ENCODE measurements around the gene ZFP3. TPM values are rescaled to one million over a fixed set of nuclear protein-coding genes. Genes with fewer than 3 reads are reported as not detected.
"Not testable (repeated sequence)": the region's sequence is repeated elsewhere in the genome, so short reads cannot be mapped to it uniquely, and the experiment has no call there.

The ZFP3 gene
- 4.3 and 4.5 TPM in 2 replicates for total RNA-seq

DNA sequence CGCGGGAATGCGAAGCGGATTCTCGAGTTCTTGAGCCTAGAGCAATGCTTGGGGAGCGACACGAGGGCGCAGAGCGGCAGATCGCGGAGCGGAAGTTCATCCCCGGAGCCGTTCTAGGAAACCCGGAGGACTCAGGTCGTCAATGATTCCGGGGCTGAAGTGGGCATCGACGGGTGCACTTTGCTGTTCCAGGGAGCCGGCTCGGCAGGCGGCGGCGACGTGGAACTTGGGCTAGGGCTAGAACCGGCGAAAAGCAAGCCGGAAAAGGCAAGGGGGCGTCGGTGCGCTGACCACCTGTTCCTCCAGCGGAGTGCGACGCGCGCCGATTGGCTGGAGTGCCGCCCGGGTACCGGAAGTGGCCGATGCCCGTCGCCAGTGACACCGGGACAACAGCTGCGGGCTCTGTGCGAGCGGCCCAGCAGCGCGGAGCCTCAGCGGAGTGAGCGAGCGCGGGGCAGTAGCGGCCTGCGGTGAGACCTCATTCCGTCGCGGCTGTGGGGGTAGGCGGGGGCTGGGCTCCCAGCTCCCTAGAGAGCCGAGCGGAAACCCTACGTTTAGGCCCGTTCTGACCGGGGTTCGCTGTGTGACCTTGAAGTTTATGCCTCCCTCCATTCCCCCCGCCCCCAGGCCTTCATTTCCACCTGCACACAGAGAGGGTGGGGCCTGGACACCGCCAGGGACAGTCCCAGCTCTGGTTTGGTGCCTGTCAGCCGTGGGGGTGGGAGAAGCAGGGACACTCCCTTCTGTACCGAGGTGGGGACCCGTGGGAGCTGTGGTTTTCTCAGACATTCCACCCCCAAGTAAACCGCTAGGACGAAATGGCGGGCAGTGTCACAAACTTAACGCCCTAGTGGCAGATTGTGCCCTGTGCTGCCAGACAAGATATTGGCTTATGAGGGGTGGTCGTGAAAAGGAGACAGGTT, at the start of gene ZFP3:
ZFP3 (plus strand) TSS at position 362 of the 923 bp plus-strand sequence. CDS start 13,038 bp downstream, outside the sequence.
- intact Hi-C loops (cut with micrococcal nuclease), result loop anchor here (1.0 kb wide), 3 partner anchors 34 to 114 kb away; no protein-coding TSS in a partner anchor

DNA sequence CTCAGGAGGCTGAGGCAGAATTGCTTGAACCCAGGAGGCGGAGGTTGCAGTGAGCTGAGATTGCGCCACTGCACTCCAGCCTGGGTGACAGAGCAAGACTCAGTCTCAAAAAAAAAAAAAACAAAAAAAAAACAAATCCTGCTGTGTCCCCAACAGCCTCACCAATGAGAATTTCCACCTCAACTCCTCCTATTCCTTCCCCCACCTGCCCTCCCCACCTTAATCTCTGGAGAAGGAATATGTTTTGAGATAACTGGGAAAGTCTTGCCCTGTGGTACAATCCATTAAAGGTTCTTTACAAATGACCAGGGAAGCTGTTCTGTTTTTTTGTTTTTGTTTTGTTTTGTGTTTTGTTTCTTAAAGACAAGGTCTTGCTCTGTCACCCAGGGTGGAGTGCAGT, 48.1 kb upstream of the ZFP3 start:
- intact Hi-C loops (cut with micrococcal nuclease), result loop anchor here (1.0 kb wide), 1 partner anchor 81 kb away; the partner anchor contains the start of gene ZNF232

DNA sequence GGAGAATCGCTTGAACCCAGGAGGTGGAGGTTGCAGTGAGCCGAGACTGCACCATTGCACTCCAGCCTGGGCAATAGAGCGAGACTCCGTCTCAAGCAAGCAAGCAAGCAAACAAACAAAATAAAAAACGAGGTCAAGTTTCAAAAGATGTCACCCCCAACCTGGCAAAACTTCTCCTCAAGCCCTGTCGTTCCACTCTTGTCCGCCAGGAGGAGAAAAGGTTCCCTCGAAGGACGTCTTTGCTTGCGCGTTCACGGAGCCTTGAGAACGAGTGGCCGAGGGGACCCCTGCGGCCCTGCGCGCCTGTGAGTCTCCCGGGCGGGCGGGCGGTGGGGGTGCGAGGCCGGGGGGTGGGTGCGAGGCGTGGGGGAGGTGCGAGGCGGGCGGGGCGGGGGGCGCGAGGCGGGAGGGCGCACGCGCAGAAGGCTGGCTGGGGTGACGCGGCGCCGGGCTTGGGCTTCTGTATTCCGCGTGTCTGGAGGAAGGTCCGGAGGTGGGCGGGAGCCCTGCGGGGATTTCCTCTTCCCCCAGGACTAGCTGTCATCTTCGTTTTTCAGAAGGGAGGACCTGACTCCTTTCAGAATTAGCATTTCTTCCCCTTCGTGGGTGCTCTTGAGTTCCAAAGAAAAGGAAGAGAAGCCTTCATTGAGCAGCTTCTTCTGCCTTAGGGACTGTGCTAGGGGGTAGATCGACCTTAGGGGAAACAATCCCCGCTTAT, 46.7 kb upstream of the ZFP3 start:
- intact Hi-C loops (cut with micrococcal nuclease), result loop anchor here (1.0 kb wide), 8 partner anchors 11 to 84 kb away; partner anchors contain the start of genes SPAG7 and ZFP3

DNA sequence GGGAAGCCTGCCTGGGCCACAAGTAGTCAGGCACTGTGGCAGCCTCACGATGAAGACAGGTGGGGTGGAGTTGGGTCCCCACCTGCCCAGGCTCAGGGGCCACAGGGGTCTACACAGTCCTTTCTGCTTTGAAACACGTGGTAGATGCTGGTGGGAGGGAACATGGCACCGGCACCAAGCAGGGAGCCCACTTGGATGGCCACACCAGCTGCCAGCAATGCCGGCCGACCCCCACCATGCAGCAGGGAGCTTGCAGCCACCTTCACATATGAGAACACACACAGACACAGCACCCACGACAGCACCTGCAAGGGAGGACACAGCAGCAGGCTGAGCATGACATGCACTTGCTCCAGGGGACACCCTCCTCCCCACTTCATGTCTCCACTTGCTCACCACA, 45.4 kb upstream of the ZFP3 start:
- intact Hi-C loops (cut with micrococcal nuclease), result no loop called here

DNA sequence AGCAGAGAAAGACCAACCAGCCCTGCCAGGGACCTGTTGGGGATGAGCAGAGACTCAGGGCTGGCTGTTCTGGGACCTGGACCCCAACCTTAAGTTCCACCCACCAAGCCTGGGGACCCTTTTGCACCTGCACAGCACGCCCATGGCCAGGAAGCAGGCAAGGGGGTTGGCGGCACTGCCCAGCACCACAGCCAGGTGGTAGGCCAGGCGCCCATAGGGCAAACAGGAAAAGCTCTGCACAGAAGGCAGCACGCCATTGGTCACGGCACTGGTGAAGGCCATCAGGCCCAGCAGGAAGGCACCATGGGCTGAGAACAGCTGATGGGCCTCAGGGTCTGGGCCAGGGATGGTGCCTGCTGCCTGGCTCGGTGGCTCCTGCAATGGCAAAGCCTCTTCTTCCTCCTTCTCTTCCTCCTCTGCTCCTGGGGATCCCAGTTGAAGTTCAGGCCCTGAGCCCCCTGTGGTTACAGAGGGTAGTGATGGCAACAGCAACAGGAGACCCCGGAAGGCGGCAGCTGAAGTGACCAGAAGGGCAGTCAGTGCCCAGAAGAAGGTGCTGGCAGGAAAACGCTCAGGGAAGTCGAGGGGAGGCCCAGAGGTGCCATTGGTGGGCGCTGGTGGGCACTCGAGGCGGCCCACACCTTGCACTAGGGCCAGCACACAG, 44.8 kb upstream of the ZFP3 start:
- intact Hi-C loops (cut with micrococcal nuclease), result no loop called here

DNA sequence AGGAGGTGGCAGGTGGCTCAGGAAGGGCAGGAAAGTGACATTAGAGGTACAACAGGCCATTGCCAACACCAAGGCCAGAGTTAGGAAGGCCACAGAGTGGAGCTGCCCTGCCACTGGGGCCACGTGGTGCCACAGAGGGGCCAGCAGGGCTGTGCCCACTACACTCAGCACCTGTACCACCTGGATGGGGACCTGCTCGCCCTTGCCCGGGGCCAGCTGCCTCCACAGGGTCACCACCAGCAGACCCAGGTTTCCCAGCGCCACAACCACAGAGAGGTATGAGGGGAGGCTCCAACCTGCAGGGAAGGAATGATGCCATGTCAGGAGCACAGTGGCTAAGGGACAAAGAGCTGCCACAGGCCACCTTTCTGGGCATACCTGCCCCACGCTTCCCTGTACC, 44.2 kb upstream of the ZFP3 start:
- intact Hi-C loops (cut with micrococcal nuclease), result no loop called here

DNA sequence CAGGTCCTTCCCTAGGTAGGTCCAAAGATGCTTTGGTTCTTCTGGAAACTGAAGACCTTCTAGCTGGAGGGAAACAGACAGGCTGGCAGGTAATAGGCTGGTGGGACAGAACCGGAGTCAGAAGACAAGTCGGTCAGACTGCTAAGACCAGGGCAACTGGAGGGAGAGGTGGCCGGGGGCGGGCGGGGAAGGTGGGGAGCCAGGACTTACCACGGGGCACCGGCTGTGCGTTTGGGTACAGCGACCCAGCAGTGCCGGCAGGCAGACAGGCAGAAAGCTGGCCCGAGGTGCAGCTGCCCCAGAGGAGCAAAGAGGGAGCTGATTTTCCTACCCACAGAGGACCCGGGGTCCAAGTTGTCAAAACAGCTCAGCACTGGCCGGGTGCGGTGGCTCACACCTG, 43.6 kb upstream of the ZFP3 start:
- intact Hi-C loops (cut with micrococcal nuclease), result no loop called here

DNA sequence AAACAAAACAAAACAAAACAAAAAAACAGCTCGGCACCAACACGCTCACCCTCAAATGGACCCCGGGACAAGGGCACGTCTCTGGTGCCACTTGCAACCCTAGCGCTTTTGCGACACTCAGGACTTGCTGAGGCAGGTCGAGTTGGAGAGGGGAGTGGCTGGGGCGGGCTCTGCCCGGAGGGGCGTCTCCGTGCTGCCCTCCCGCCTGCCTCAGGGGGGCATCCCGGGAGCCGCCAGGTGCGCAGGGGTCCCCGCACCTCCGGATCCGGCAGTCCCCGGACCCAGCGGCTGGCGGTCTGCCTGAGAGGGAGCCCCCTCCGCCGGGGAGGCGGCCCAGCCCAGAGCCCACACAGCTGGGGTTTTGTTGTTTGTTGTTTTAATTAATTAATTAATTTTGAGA, 43.0 kb upstream of the ZFP3 start, which contains the start of gene SLC52A1:
SLC52A1 (minus strand) TSS at position 112 of the 400 bp plus-strand sequence. CDS start 820 bp downstream, outside the sequence.
- intact Hi-C loops (cut with micrococcal nuclease), result no loop called here

DNA sequence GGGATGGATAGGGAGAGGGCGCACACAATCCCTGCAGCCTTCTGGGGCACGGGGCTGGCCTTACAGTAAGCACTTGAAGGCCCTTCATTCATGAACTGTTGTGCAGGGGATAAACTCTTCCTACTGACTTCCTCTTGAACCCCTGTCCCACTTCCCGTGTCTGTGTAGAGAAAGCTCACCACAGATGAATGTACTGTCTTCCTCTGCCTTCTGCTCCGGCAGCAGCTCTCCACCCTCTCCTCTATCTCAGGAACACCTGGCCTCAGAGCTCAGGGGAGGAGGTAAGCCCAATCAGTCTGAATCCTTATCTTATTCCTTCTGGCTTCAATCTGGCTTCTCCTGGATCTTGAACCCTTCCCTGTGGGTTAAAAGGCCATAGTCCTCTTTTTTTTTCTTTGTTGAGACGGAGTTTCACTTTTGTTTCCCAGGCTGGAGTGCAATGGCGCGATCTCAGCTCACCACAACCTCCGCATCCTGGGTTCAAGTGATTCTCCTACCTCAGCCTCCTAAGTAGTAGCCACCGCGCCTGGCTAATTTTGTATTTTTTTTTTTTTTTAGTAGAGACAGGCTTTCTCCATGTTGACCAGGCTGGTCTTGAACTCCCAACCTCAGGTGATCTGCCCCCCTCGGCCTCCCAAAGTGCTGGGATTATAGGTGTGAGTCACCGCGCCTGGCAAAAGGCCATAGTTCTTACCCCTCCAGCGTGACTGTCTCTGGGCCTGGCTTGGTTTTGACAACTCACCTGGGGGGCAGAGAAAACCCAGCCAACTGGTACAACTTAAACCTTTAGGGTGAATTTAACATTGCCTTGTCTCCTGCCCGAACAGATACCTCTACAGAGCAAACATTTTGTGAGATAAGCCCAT, 35.9 kb upstream of the ZFP3 start:
- intact Hi-C loops (cut with micrococcal nuclease), result loop anchor here (1.0 kb wide), 1 partner anchor 11 kb away; no protein-coding TSS in a partner anchor

DNA sequence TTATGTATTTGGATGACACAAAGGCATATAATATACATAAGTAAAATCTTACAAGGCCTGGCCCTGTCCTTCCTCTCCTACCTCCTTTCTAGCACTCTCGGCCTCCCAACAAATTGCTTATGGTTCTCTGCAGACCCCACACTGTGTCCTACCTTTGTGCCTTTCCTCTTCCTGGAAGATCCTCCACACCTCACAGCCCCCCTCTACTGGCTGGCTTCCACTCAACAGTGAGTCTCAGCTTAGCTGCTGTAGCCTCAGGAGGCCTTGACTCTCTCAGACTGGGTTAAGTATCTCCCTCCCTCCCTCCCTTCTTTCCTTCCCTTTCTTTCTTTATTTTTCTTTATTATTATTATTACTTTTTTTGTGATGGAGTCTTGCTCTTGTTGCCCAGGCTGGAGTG, 34.7 kb upstream of the ZFP3 start:
- intact Hi-C loops (cut with micrococcal nuclease), result no loop called here

DNA sequence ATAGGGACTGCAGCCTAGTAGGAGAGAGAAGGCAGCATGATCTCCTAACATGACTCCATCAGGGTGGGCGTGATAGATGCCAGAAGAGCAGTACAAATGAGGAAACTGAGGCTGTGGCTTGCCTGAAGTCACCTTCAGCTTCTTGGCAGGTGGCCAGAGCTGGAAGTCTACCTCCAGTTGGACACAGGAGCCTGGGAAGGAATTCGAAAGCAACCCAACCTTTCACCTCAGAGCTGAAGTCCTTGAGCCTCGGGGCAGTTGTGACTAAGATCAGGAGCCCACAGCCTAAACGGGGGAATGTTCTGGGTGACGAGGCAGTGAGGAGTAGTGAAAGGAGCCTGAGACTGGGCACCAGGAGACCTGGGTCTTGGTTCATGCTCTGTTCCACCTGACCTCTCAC, 33.6 kb upstream of the ZFP3 start:
- intact Hi-C loops (cut with micrococcal nuclease), result no loop called here

DNA sequence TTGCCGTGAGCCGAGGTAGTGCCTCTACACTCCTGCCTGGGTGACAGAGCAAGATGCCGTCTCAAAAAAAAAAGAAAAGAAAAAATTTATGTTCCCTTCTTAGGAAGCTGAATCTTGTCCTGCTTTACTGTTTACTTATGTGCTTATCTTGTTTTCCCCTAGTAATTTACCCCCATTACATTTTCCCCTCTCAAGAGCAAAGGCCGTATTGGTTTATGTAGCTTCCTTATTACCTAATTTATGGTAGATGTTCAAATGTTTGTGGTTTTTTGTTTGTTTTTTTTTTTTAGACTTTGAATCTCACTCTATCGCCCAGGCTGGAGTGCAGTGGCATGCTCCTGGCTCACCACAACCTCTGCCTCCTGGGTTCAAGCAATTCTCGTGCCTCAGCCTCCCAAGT, 32.8 kb upstream of the ZFP3 start:
- intact Hi-C loops (cut with micrococcal nuclease), result no loop called here

DNA sequence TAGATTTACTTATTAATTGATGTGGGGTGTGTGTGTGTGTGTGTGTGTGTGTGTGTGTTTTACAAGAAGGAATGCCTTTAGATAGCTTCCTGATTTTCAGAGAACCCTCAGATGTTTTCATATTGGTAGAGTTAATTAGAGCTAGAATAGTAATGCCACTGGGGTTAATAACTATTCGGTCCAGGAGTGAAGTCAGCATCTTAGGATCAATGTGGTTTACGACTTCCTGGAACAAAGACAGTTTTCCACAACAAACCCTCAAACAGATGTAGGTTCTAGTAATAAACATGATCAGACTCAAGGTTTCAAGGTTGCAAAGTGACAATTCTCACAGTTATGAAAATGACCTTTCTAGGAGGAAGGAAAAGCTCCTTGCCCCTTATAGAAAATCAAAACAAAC, 30.8 kb upstream of the ZFP3 start:
- intact Hi-C loops (cut with micrococcal nuclease), result no loop called here

DNA sequence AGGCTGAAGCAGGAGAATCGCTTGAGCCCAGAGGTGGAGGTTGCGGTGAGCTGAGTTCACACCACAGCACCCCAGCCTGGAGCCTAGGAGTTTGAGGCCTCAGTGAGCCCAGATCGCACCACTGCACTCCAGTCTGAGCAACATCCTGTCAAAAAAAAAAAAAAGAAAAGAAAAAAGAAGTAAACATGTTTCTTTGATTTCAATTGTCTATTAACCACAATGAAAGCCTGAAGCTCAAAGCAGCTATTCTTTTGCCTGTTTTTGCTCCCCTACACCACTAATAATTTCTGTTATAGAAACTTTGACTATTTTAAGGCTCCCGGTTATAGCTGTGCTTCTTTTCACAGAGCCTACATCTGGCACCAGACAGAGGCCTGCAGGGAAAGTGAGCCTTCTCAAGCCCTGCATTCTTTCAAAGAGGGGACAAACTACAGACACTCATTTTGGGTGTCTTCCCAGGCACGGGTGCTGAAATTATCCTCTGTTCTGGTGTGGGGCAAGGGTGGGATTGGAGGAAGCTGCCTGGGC, 28.9 kb upstream of the ZFP3 start:
- intact Hi-C loops (cut with micrococcal nuclease), result loop anchor here (1.0 kb wide), 1 partner anchor 18 kb away; no protein-coding TSS in a partner anchor

DNA sequence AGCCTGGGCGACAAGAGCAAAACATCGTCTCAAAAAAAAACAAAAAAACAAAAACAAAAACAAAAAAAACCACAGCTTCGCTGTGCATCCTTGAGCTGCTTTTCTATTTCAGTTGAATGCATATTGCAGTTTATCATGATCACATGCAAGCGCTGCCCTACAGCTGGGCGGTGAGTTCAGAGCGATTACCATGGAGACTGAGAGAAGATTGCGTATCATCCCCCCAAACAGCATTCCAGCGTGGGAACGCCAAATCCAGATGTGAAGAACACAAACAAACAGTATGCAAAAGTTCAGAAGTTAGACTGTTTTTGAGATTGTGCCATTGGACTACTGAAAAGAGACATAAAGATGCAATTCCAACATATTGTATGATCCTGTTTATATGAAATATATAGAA, 28.0 kb upstream of the ZFP3 start:
- intact Hi-C loops (cut with micrococcal nuclease), result no loop called here

DNA sequence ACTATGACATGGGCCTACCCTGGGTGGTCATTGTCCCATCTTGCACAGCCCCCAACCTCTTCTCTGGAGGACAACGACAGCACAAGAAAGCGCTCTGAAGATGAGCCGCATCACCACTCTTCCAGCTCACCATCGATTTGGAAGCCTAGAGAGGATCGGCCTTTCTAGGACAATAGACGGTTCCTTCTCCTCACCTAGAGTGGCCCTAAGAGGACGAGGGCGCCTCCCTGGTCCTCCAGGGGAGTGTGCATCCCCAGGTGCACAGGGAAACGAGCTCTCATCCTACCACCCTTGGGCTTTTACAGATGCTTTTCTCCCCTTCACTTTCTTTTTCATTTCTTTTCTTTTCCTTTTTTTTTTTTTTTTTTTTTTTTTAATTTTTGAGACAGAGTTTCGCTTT, 22.7 kb upstream of the ZFP3 start:
- intact Hi-C loops (cut with micrococcal nuclease), result no loop called here

DNA sequence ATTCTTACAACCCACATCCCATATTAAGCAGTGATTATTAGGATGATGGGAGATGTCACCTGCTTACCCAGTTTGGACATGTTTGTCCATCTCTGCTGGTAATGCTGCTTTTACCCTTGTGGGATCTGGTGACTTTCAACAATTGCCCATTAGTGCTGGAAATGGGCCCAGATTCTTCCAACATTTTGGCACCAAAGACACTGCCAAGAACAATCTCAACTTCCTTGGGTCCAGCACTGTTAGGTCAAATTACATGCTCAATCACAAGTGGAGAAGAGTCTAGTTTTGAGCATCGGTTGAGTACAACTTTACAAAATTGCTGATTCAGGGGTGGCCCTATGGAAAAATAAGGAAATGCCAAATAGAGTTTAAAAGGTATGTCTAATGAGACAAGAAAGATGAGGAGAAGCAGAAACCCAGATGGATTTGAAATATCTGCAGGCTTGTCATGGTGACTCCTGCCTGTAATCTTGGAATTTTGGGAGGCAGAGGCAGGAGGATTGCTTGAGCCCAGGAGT, 13.0 kb upstream of the ZFP3 start:
- intact Hi-C loops (cut with micrococcal nuclease), result no loop called here

DNA sequence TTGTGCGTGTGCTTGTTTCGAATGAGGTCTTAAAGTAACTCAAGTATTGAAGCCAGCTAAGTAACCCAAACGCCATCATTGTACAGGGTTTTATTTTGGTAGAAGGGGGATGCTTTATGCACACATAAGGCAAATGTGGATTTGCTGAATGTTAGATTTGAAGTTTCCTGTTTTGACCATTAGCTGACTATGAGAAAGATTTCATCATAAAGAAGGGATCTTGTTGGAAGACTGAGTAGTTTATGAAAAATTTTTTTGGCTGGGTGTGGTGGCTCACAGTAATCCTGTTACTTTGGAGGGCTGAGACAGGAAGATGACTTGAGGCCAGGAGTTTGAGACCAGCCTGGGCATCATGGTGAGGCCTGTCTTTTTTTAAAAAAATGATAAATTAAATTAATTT, 10.0 kb upstream of the ZFP3 start:
- intact Hi-C loops (cut with micrococcal nuclease), result no loop called here

DNA sequence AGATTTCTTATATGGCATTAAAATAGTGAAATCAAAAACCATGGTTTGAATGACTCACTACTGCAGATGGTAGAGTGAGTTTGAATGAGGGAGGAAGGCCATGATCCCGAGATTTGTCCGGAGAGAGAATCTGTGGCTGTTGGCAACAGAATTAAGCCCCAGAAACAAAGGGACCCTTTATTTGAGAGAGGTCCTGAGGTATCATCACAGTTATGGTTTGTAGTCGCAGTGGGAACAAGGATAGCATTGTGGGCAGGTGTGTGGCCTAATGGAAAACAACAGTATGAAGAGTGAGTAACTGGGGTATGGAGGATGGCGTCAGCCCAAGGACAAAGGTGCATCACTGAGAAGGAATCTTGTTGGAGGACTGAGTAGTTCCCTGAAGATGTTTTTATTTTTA, 8.5 kb upstream of the ZFP3 start:
- intact Hi-C loops (cut with micrococcal nuclease), result no loop called here

DNA sequence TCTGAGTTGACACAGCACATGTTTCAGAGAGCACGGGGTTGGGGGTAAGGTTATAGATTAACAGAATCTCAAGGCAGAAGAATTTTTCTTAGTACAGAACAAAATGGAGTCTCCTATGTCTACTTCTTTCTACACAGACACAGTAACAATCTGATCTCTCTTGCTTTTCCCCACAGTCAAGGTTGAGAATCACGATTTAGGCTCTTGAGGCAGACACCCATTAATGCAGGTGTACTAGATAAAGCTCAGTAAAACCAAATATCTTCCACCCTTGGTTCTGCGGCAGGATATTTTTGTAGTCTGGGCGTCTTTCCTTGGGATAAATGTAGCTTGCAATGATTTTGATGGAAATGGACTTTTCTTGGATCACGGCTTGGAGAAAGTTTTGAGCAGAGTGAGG, 2.8 kb upstream of the ZFP3 start:
- intact Hi-C loops (cut with micrococcal nuclease), result not testable (repeated sequence)
